ENCODE results near the gene CCNQ.

Gene CCNQ

GRCh38 chrX:153598541-153599191 is at the start of gene CCNQ:
CCNQ (minus strand) TSS chrX:153599139; CDS start chrX:153599073, 66 bp downstream.
- DNase-seq, result no peak

- DNase-seq, result no peak
Observed at GRCh38 chrX:153647461-153648357, 48.8 kb upstream of the CCNQ start.

GRCh38 chrX:153646620-153647373 is 47.9 kb upstream of the CCNQ start, which contains the start of gene DUSP9:
DUSP9 (plus strand) TSS chrX:153647203; CDS start chrX:153647954, 751 bp downstream.
- no peak for DNase-seq

GRCh38 chrX:153645921-153646488 is 47.1 kb upstream of the CCNQ start:
- DNase-seq, result no peak

GRCh38 chrX:153645151-153645550 is 46.2 kb upstream of the CCNQ start:
- no peak for DNase-seq

GRCh38 chrX:153644356-153645125 is 45.6 kb upstream of the CCNQ start:
- DNase-seq, result no peak

- DNase-seq, result no peak
Observed at GRCh38 chrX:153643431-153644351, 44.8 kb upstream of the CCNQ start.

GRCh38 chrX:153642655-153643430 is 43.9 kb upstream of the CCNQ start:
- DNase-seq, result no peak

GRCh38 chrX:153642051-153642654 is 43.2 kb upstream of the CCNQ start:
- DNase-seq, result no peak

- no peak for DNase-seq
Observed at GRCh38 chrX:153641627-153642026, 42.7 kb upstream of the CCNQ start.

- no peak for DNase-seq
Observed at GRCh38 chrX:153640736-153641575, 42.0 kb upstream of the CCNQ start.

GRCh38 chrX:153640045-153640686 is 41.2 kb upstream of the CCNQ start:
- peak; percentile 20 for DNase-seq

GRCh38 chrX:153639177-153640044 is 40.5 kb upstream of the CCNQ start:
- no peak for DNase-seq

GRCh38 chrX:153638436-153639176 is 39.7 kb upstream of the CCNQ start:
- no peak for DNase-seq

GRCh38 chrX:153638041-153638371 is 39.1 kb upstream of the CCNQ start:
- no peak for DNase-seq

Measured in DMS 273 treated with DMSO at 0.1 percent for 48 hours (cell line).